DND-41 (cell line): ENCODE results near the gene MACF1.
A peak's percentile ranks its signal among the peaks of the same experiment; 100 is the strongest.

Experiments used
- ATAC-seq: fragments of 200-7000 bp; cut with Tn5 transposase; 3 replicates; pipeline ENCODE4 v1.9.1; 2021; ENCODE audit warnings: low read depth; ENCODE audit not compliant: insufficient read depth
- DNase-seq: peaks from one replicate; pipeline ENCODE4 v3.0.0-alpha.2; 2020
- H2AFZ ChIP-seq: 2 replicates; pipeline ENCODE4 v1.6.0; 2012; ENCODE audit warnings: low read depth, low read length
- H3K27ac ChIP-seq: 2 replicates; pipeline ENCODE4 v1.5.1; 2012; ENCODE audit warnings: low read length, inconsistent platforms
- H3K27me3 ChIP-seq: fragments of 200-600 bp; sonication (generic); 2 replicates; pipeline ENCODE4 v1.6.0; 2012; ENCODE audit warnings: low read length, mild to moderate bottlenecking, inconsistent platforms; ENCODE audit not compliant: insufficient read depth, poor library complexity
- H3K36me3 ChIP-seq: 2 replicates; pipeline ENCODE4 v1.5.1; 2012; ENCODE audit warnings: low read length, inconsistent platforms; ENCODE audit not compliant: insufficient read depth
- H3K4me1 ChIP-seq: 2 replicates; pipeline ENCODE4 v1.5.1; 2012; ENCODE audit warnings: mild to moderate bottlenecking, low read length; ENCODE audit not compliant: insufficient read depth
- H3K4me2 ChIP-seq: 2 replicates; pipeline ENCODE4 v1.6.0; 2012; ENCODE audit warnings: mild to moderate bottlenecking, moderate library complexity, low read length, inconsistent platforms; ENCODE audit not compliant: insufficient read depth
- H3K4me3 ChIP-seq, 2 experiments: fragments of 200-600 bp in 1 of 2; shearing (Covaris generic) in 1 of 2; 2 replicates each; pipeline ENCODE4 v1.5.1; 2012 to 2016; ENCODE audit warnings: inconsistent platforms in 2 of 2, low read length in 2 of 2, mild to moderate bottlenecking in 2 of 2, low read depth in 1 of 2, moderate library complexity in 1 of 2
- H3K79me2 ChIP-seq: 2 replicates; pipeline ENCODE4 v1.6.0; 2012; ENCODE audit warnings: low read length, inconsistent platforms; ENCODE audit not compliant: insufficient read depth
- H3K9ac ChIP-seq: 2 replicates; pipeline ENCODE4 v1.6.0; 2012; ENCODE audit warnings: low read depth, mild to moderate bottlenecking, inconsistent platforms, low read length, moderate library complexity
- H3K9me3 ChIP-seq: 2 replicates; pipeline ENCODE4 v1.5.1; 2012; ENCODE audit warnings: low read length, moderate library complexity, mild to moderate bottlenecking, inconsistent platforms; ENCODE audit not compliant: insufficient read depth, severe bottlenecking
- H4K20me1 ChIP-seq: 2 replicates; pipeline ENCODE4 v1.6.0; 2012; ENCODE audit warnings: low read length; ENCODE audit not compliant: insufficient read depth
- CTCF ChIP-seq: IDR thresholded peaks from 2 replicates; pipeline ENCODE4 v1.5.1; 2012; ENCODE audit warnings: borderline replicate concordance, low read length, moderate library complexity, mild to moderate bottlenecking; ENCODE audit not compliant: poor library complexity, severe bottlenecking; ENCODE audit errors: extremely low read depth
- EZH2 ChIP-seq: IDR thresholded peaks from 3 replicates; pipeline ENCODE4 v1.6.1; 2012; ENCODE audit warnings: borderline replicate concordance, low read depth, mild to moderate bottlenecking, moderate library complexity, low read length, inconsistent platforms; ENCODE audit not compliant: severe bottlenecking

The MACF1 gene

GRCh38 chr1:39228252-39228651 lies 23.8 kb downstream of the MACF1 start:
- H3K4me3 ChIP-seq = no peak overlapping the region
- peaks cover 13% of the 10 kb centered on the region; the same call in 1 of the 2 replicates for H4K20me1 ChIP-seq
- no peak for DNase-seq
- H3K36me3 ChIP-seq = peaks cover 19% of the 10 kb centered on the region
- no peak for TF ChIP-seq EZH2
- no peak for TF ChIP-seq CTCF
- no peak overlapping the region for H2AFZ ChIP-seq
- H3K4me2 ChIP-seq = no peak overlapping the region
- H3K79me2 ChIP-seq = peaks cover 65% of the 10 kb centered on the region
- H3K27me3 ChIP-seq = no peaks in the 10 kb centered on the region
- no peak overlapping the region for H3K9ac ChIP-seq
- H3K9me3 ChIP-seq = no peaks in the 10 kb centered on the region
- H3K4me1 ChIP-seq = no peaks in the 10 kb centered on the region
- no peak for ATAC-seq
- H3K27ac ChIP-seq = no peak overlapping the region

GRCh38 chr1:39229504-39229903 lies 25.0 kb downstream of the MACF1 start:
- H3K4me1 ChIP-seq = no peaks in the 10 kb centered on the region
- H3K79me2 ChIP-seq = peaks cover 53% of the 10 kb centered on the region
- no peaks in the 10 kb centered on the region for H3K27me3 ChIP-seq
- TF ChIP-seq EZH2 (no peak), CTCF (no peak)
- H2AFZ ChIP-seq = no peak overlapping the region
- DNase-seq (no peak), ATAC-seq (no peak)
- no peak overlapping the region for H3K9ac ChIP-seq
- no peak overlapping the region for H3K4me3 ChIP-seq
- H3K27ac ChIP-seq = peak overlapping the region; percentile 26; the same call in 1 of the 2 replicates
- H4K20me1 ChIP-seq = peaks cover 10% of the 10 kb centered on the region; the same call in 1 of the 2 replicates
- H3K9me3 ChIP-seq = no peaks in the 10 kb centered on the region
- peaks cover 22% of the 10 kb centered on the region for H3K36me3 ChIP-seq
- H3K4me2 ChIP-seq = no peak overlapping the region

GRCh38 chr1:39230261-39231190 lies 26.0 kb downstream of the MACF1 start:
- ATAC-seq = no peak
- no peak overlapping the region for H3K9ac ChIP-seq
- H4K20me1 ChIP-seq = peaks cover 7% of the 10 kb centered on the region; the same call in 1 of the 2 replicates
- DNase-seq = no peak
- no peak overlapping the region for H3K27ac ChIP-seq
- H3K27me3 ChIP-seq = no peaks in the 10 kb centered on the region
- no peak overlapping the region for H3K4me3 ChIP-seq
- H3K9me3 ChIP-seq = no peaks in the 10 kb centered on the region
- H2AFZ ChIP-seq = no peak overlapping the region
- TF ChIP-seq EZH2 (no peak), CTCF (no peak)
- H3K79me2 ChIP-seq = peaks cover 48% of the 10 kb centered on the region
- H3K4me2 ChIP-seq = no peak overlapping the region
- H3K36me3 ChIP-seq = peaks cover 22% of the 10 kb centered on the region
- H3K4me1 ChIP-seq = no peaks in the 10 kb centered on the region
